ENCODE data around the gene SIPA1. TPM values are rescaled to one million over a fixed set of nuclear protein-coding genes. Genes with fewer than 3 reads are reported as not detected.
A peak's percentile ranks its signal among the peaks of the same experiment; 100 is the strongest.

The SIPA1 gene
- total and polyA plus RNA-seq, 4 donors: 15.4 to 34.9 (median 22.8) TPM

GRCh38 chr11:65663639-65664200 lies 25.8 kb downstream of the SIPA1 start:
- H3K9ac ChIP-seq (ENCODE audit: low read depth in 1 of 2, low read length in 2 of 2): peak overlapping the region; percentile 97
- peak overlapping the region; percentile 100 for H3K27ac ChIP-seq (ENCODE audit: low read depth in 1 of 2, low read length in 2 of 2)
- no peaks in the 10 kb centered on the region for H3K27me3 ChIP-seq (ENCODE audit: control insufficient read depth in 4 of 4, insufficient read depth in 4 of 4, low read length in 3 of 4)
- H3K4me3 ChIP-seq (ENCODE audit: low read depth in 1 of 3, low read length in 3 of 3): peak overlapping the region; percentile 83 to 100 (median 98)
- peaks cover under 1 to 18% (median 15%) of the 10 kb centered on the region in 4 donors for H3K36me3 ChIP-seq (ENCODE audit: control insufficient read depth in 4 of 4, insufficient read depth in 3 of 4, low read depth in 1 of 4, low read length in 3 of 4)
- WGBS: 6% methylated on average over 15 of the region's 15 CpGs
- H3K9me3 ChIP-seq (ENCODE audit: control insufficient read depth in 4 of 4, low read length in 3 of 4): no peaks in the 10 kb centered on the region
- peaks cover 0 to 30% (median 16%) of the 10 kb centered on the region in 4 donors for H3K4me1 ChIP-seq (ENCODE audit: control insufficient read depth in 4 of 4, insufficient read depth in 4 of 4, low read length in 3 of 4)
- TF ChIP-seq CTCF (IDR thresholded peaks at IDR 0.05; ENCODE audit: low read depth, low read length, missing input control): no peak
- peak; percentile 38 to 80 for TF ChIP-seq EGR1 (IDR thresholded peaks at IDR 0.05; ENCODE audit: low read depth in 2 of 2)
- no peak for TF ChIP-seq RXRA (IDR thresholded peaks at IDR 0.05)
- no peak for TF ChIP-seq HNF4G (IDR thresholded peaks at IDR 0.05)
- no peak for TF ChIP-seq FOXA2 (IDR thresholded peaks at IDR 0.05)
- no peak for TF ChIP-seq SP1 (IDR thresholded peaks at IDR 0.05)
- TF ChIP-seq YY1 (IDR thresholded peaks at IDR 0.05): no peak
- TF ChIP-seq RAD21 (IDR thresholded peaks at IDR 0.05): no peak
- TF ChIP-seq HNF4A (conservative IDR thresholded peaks at IDR 0.05): no peak
- no peak for DNase-seq (ENCODE audit: low spot score)

- H3K4me1 ChIP-seq (ENCODE audit: control insufficient read depth in 4 of 4, insufficient read depth in 4 of 4, low read length in 3 of 4): no peaks in the 10 kb centered on the region
- TF ChIP-seq CTCF (IDR thresholded peaks at IDR 0.05; ENCODE audit: low read depth, low read length, missing input control): no peak
- no peak for TF ChIP-seq EGR1 (IDR thresholded peaks at IDR 0.05; ENCODE audit: low read depth in 2 of 2)
- TF ChIP-seq SP1 (IDR thresholded peaks at IDR 0.05): no peak
- no peak for TF ChIP-seq ZBTB33 (IDR thresholded peaks at IDR 0.05)
- no peak for TF ChIP-seq JUND (IDR thresholded peaks at IDR 0.05)
- no peak for TF ChIP-seq YY1 (IDR thresholded peaks at IDR 0.05)
- no peak for TF ChIP-seq HNF4A (conservative IDR thresholded peaks at IDR 0.05)
- TF ChIP-seq TAF1 (conservative IDR thresholded peaks at IDR 0.05): no peak
- no peak for TF ChIP-seq HNF4G (IDR thresholded peaks at IDR 0.05)
- no peak for TF ChIP-seq ATF3 (IDR thresholded peaks at IDR 0.05)
- no peaks in the 10 kb centered on the region for H3K9me3 ChIP-seq (ENCODE audit: control insufficient read depth in 4 of 4, low read length in 3 of 4)
- no peaks in the 10 kb centered on the region for H3K36me3 ChIP-seq (ENCODE audit: control insufficient read depth in 4 of 4, insufficient read depth in 3 of 4, low read depth in 1 of 4, low read length in 3 of 4)
- H3K9ac ChIP-seq (ENCODE audit: low read depth in 1 of 2, low read length in 2 of 2): no peak overlapping the region
- H3K27me3 ChIP-seq (ENCODE audit: control insufficient read depth in 4 of 4, insufficient read depth in 4 of 4, low read length in 3 of 4): no peaks in the 10 kb centered on the region
- no peak for DNase-seq (ENCODE audit: low spot score)
- H3K4me3 ChIP-seq (ENCODE audit: low read depth in 1 of 3, low read length in 3 of 3): no peak overlapping the region
- H3K27ac ChIP-seq (ENCODE audit: low read depth in 1 of 2, low read length in 2 of 2): no peak overlapping the region
Observed at GRCh38 chr11:65672180-65672860, 34.4 kb downstream of the SIPA1 start.

Measured in liver (tissue), 9 donors.